Hypothalamus (tissue), 51 donors: ENCODE data around the gene CEL.
"Not testable (repeated sequence)": the region's sequence is repeated elsewhere in the genome, so short reads cannot be mapped to it uniquely, and the experiment has no call there.

Experiments
- DNase-seq, 51 donors: peaks; one replicate each; lab custom pipeline; 2025; lab: John Stamatoyannopoulos, UW

The CEL gene

GRCh38 chr9:133061764-133062145 is at the start of gene CEL:
Gene CEL (plus strand): TSS chr9:133061981. CDS start chr9:133062003, 22 bp downstream.
- not testable (repeated sequence) for DNase-seq

- DNase-seq = no peak
These were observed 47.1 kb upstream of the CEL start for GRCh38 chr9:133014696-133015095.

DNA sequence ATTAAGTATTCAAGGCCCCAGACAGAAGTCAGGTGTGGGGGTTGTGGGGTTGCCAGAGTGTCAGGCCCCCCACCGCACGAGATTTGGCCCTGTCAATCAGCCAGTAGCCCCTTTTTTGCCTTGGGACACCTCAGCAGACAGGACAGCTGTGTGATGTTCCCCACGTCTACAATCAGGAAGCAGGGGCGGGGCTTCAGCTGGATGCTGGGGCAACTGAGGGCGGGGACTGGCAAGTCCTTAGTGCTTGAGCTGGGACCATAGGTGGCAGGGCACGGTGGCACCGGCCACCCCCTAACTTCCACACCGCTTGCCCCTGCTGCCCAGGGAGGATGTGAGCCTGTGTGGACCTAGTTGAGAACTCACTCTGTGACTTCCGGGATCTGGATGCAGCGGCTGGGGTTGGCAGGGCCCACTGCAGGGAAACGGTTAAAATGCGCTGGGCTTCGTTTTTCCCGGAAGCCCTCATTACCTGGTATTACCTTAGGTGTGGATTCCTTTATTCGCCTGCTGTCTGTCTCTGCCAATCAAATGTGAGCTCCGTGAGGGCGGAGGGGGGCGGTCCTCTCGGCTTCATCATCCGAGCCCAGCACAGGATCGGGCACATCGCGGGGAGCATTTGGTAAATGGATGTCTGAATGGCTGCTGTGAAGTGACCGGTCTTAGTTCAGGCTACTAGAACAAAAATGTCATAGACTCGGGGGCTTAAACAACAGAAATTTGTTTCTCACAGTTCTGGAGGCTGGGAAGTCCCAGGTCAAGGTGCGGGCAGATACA is 38.5 kb upstream of the CEL start:
- DNase-seq = no peak

GRCh38 chr9:133026426-133026825 is 35.4 kb upstream of the CEL start:
- DNase-seq = no peak

- no peak for DNase-seq
These were observed 34.6 kb upstream of the CEL start for GRCh38 chr9:133027134-133027533.

- DNase-seq = no peak
These were observed 33.6 kb upstream of the CEL start for GRCh38 chr9:133028221-133028620.

DNA sequence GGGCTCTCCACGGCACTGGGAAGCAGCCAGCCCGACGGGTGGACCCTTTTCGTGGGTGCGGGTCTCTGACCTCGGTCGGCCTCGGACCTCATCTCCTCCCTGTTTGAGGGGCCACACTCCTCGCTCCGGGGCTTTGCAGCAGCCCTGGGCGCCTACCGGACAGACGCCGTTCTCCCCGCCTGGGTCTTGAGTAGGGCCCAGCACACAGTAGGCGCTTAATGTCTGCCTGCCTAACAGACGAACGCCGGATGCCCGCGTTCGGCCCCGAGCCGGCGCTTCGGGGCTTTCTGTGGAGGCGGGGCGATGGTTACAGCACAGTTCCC is 31.8 kb upstream of the CEL start:
- peak in 2 of 51 donors; percentile 35 to 44 for DNase-seq

DNA sequence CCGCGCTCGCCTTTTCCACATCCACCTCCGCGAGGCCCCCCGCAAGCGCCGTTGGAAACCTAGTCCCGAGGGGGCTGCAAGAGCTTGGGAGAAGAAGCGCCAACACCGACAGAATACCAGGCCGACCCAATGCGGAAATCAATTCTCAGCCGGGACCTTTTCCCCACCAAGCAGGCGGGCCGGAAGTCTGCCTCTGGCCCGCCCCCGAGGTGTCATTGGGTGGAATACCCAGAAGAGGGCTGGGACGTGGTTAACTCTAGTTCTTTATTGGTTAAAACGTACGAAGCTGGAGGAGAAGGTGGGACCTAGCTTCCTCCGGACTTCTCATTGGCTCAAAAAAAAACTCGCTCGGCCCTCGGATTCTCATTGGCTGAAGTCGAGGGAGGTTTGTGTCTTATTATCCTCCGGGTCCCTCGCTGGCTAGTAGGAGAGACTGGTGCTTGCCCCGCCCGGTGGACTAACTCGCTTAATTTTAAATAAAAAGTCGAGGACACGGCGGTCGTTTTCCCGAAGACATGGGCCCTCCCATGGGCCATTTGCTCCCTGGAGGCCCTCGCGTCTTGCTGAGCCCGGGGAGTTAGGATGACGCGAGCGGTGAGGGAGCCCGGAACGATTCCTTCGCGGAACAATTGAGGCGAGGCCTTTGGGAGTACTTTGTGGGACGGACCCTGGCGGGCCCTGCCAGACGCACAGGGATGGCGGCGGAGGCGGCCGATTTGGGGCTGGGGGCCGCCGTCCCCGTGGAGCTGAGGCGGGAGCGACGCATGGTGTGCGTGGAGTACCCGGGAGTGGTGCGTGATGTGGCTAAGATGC is 31.3 kb upstream of the CEL start, which contains the start of gene GTF3C5:
Gene GTF3C5, plus strand, starts transcription at position 681 of the 813 bp plus-strand sequence. Its CDS starts 15 bp downstream, at position 696.
- DNase-seq = peak; percentile 69 to 99 (median 92)

DNA sequence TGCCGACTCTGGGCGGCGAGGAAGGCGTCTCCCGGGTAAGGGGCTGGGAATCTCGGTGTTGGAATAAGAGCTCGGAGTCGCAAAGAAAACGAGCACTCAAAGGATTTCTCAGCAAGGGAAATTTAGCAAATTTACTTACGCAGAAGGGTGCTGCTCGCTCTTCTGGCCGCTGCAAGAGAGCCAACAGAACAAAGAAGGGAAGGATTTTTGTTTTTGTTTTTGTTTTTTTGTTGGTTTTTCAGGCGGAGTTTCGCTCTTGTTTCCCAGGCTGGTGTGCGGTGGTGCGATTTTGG is 30.7 kb upstream of the CEL start:
- no peak for DNase-seq

- no peak for DNase-seq
These were observed 30.3 kb upstream of the CEL start for GRCh38 chr9:133031496-133031911.

DNA sequence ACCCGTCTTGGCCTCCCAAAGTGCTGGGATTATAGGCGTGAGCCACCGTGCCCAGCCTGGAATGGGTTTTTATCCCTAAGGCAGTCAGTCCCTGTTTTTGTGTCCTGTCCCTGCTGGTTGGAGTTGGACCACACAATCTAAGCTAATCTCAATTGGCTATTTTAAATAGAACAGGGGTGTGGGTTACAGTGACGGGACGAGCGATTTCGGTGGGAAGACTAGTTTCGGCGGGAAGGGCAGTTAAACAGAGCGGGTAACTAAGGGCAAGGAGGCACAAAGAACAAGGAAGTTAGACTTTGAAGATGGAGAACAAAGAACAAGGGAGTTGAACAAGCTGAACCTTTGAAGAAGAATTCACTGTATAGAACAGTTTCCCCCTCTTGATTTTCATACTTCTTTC is 29.6 kb upstream of the CEL start:
- no peak for DNase-seq

DNA sequence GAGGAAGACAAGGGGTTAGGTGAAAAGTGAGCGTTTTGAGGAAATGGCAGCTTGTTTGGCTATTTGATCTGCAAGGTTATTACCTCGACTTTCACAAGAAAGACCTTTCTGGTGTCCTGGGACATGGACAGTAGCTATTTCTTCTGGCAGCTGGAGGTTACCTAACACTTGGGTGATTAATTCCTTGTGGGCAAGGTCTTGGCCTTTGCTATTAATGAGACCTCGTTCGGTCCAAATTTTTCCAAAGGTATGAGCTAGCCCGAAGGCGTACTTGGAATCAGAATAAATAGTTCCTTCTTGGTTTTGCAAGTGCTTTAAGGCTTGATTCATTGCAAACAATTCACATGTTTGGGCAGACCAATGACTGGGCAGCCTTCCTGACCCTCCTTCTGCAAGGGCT is 26.1 kb upstream of the CEL start:
- no peak for DNase-seq

DNA sequence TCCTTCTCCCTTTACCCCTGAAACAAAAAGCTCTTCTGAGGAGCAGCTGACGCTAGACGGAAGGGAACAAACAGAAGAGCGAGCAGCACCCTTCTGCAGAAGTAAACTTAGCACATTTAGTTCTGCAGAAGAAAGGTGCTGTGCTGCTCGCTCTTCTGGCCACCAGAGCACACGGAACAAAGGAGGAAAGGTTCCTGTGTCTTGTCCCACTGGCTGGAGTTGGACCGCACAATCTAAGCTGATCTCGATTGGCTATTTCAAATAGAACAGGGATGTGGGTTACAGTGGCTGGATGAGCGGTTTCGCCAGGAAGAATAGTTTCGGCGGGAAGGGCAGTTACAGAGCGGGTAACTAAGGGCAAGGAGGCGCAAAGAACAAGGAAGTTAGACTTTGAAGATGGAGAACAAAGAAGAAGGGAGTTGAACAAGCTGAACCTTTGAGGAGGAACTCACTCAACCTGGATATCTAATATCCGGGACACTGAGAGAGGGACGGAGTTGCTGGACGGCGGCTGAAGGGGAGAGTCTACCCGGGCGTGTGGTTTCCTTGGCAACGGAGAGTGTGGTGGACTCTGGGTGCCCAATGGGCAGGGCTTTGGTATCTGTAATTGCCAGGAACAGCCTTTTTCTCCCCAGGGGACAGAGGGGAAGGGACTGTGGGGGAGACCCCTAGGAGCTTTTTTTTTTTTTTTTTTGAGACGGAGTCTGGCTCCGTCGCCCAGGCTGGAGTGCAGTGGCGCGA is 23.8 kb upstream of the CEL start:
- DNase-seq = no peak

GRCh38 chr9:133040892-133041479 is 20.8 kb upstream of the CEL start:
- peak in 26 of 51 donors; percentile 3 to 79 (median 48) for DNase-seq

- DNase-seq = no peak
These were observed 19.8 kb upstream of the CEL start for GRCh38 chr9:133041958-133042357.

- DNase-seq = peak in 6 of 51 donors; percentile 6 to 29 (median 12)
These were observed 19.1 kb upstream of the CEL start for GRCh38 chr9:133042676-133043075.

GRCh38 chr9:133043449-133044035 is 18.2 kb upstream of the CEL start:
- DNase-seq = no peak

DNA sequence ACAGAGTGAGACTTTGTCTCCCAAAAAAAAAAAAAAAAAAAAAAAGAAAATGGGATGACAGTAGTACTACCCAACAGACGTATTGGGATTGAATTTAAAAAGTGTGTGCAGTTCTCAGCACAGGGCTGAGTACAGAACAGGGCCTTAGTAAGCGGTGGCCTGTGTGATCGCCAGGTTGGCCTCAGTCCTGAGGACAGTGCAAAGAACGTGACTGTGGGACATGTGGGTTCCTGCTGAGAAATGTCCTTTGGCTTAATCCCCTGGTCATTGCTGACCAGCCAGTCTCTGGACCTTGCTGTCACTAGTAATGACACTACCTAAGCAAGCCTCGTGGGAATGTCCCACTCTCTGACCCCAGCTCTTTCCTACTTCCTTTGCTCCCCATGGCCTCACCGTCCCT is 17.7 kb upstream of the CEL start:
- DNase-seq = no peak

GRCh38 chr9:133044661-133045060 is 17.1 kb upstream of the CEL start:
- peak in 1 of 51 donors; percentile 22 for DNase-seq

GRCh38 chr9:133045132-133045531 is 16.6 kb upstream of the CEL start:
- no peak for DNase-seq
